NT2/D1 (cell line): ENCODE measurements around the gene PLA2G6.

Experiments
- SUZ12 ChIP-seq: IDR thresholded peaks from 2 replicates; pipeline ENCODE4 v1.6.1; 2011; ENCODE audit not compliant: insufficient read length, insufficient read depth; ENCODE audit errors: extremely low read depth
- YY1 ChIP-seq: IDR thresholded peaks from 2 replicates; pipeline ENCODE4 v1.6.1; 2011; ENCODE audit not compliant: insufficient read length, insufficient read depth
- ZNF274 ChIP-seq: IDR thresholded peaks from 2 replicates; pipeline ENCODE4 v1.6.1; 2011; ENCODE audit warnings: mild to moderate bottlenecking, low read depth, low read length

DNA sequence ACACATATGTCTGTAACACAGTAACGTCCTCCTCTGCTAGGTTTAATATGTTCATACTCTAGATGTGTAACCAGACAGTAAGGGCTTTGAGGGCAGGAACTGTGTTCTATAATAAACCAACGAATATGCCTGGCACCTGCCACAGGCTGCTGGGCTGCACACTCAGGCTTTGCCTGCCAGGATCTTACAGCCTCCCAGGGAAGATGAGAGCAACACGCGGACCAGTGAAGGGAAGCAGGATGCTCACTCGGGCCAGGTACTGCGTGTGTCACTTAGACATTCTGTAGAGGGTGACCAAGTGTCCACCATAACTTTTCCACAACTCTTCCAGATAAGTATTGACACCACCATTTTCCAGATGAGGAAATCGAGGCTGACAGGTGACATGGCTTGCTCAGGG, 49.5 kb downstream of the PLA2G6 start:
- no peak for TF ChIP-seq YY1
- TF ChIP-seq ZNF274: no peak
- no peak for TF ChIP-seq SUZ12
